HL-60/S4 treated with phorbol 12-myristate 13-acetate at 8.2 ng/mL for 4 days and 3 days (cell line): Measurements from ENCODE around the gene KCNJ14.
"Not testable (repeated sequence)": the region's sequence is repeated elsewhere in the genome, so short reads cannot be mapped to it uniquely, and the experiment has no call there.

Experiments
- in situ Hi-C: fragments of 300-500 bp; cut with MboI; formaldehyde crosslinking; loops from 2 replicates; pipeline ENCODE4 v1.15.0; 2022; ENCODE audit warnings: low sequenced_read_pairs

Gene KCNJ14

DNA sequence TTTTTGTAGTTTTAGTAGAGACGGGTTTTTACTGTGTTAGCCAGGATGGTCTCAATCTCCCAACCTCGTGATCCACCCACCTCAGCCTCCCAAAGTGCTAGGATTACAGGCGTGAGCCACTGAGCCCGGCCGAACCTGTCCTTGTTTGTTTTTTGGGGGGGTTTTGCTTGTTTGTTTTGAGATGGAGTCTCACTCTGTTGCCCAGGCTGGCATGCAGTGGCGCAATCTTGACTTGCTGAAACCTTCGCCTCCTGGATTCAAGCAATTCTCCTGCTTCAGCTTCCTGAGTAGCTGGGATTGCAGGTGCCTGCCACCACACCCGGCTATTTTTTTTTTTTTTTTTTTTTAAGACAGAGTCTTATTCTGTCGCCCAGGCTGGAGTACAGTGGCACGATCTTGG lies 31.3 kb downstream of the KCNJ14 start:
- in situ Hi-C loops = not testable (repeated sequence)

DNA sequence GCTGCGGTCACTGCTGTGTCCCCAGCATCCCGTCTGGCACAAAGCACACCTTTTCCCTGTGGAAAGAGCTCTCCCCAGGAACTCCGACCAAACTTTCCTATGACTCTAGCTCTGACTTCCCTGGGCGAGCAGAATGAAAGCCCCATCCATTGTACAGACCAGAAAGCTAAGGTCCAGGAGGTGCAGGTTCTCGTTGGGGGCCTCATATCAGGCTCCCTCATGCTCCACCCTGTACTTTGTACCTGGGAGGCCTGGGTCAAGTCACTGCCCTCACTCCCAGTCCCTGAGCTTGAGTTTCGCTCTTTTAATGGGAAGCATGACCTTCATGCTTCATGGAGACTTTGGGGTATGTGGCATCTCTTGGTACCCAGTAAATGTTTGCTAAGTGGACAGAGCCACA lies 32.2 kb downstream of the KCNJ14 start:
- in situ Hi-C loops = no loop called here

DNA sequence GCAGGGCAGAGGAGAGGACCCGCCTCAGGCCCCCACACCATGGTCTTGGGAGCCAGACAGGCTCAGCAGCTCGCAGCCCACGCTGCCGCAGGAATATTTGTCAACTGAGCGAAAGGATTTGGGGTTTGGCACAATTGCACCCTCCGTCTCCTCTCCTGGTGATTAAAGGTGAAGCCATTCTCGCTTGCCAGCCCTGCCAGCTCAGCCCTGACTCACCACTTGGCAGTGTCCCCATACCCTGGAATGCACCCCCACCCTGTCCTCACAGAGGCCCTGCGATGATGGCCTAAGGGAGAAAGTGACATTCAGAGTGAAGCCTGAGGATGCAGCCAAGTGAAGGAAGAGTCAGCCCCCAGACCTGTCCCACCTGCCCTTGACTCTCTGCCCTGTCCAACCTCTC lies 32.6 kb downstream of the KCNJ14 start:
- in situ Hi-C loops = no loop called here

DNA sequence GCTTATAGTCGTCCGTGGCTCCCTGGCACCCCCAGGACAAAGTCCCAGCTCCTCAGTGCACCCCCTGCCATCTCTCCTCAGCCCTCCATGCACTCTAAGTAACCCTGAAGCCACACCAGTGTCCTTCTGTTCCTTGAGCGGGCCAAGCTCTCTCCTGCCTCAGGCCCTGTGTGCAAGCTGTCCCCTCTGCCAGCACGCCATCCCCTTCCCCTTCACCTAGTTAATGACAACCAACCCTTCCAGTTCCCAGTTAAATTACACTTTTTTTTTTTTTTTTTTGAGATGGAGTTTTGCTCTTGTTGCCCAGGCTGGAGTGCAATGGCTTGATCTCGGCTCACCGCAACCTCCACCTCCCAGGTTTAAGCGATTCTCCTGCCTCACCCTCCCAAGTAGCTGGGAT lies 33.1 kb downstream of the KCNJ14 start:
- in situ Hi-C loops = not testable (repeated sequence)

DNA sequence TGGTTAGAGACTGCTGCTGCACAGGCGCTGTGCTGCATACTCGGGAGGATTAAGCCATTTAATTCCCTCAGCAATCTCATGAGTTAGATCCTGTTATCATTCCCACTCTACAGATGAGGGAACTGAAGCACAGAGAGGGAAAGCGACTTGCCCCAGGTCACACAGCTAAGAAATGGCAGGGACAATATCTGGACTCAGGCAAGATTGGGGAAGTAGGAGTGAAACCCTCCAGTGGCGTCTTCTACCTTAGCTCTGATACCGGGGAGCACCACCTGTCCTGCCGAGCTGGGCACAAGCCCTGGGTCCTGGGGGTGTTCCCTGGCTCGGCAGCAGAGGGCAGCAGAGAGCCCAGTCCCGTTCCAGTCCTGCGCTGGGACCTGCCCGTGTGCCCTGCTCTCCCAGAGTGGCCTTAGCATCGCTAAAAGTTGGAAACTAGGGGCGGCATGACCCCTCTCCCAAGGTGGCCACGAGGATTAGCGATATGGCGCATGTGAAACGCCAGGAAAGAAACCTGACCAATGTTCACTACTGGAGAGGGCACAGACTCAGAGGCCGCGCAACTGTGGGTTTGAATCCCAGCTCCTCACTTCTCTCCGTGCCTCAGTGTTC lies 34.3 kb downstream of the KCNJ14 start:
- in situ Hi-C loops = no loop called here

DNA sequence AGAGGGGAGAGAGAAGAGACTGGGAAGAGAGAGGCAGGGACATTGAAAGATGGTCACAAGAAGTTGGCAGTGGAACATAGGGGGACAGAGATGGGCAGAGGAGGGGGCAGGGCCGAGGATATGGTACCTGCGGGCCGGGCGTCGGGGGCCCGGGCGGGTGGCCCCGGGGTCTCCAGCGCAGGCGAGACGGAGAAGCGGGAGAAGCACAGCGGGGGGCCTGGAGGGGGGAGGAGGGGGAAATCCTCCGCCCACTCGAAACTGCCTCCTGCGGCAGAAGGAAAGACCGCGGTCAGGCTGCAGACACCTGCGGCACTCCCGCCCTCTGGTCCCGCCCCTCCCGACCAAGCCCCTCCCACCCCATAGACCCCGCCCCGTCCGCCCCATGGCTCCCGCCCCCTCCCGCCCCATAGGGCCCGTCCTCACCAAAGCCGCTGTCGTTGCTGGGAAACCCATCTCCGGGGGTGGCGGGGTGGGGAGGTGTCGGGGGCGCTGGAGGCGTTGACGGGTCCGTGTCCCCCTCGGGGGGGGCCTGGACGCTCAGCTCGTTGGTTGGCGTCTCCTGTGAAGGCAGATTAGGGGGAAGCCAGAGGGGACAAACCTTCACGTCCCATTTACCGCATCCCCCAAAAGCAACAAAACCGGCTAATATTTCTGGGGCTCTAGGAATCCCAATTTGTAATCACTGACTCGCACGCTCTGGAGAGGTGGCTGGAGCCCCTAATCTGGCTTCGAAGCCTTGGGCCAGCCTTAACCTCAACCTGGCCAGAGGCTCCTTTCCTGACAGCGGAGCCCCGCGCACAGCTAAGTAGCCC lies 35.8 kb downstream of the KCNJ14 start:
- in situ Hi-C loops = no loop called here

DNA sequence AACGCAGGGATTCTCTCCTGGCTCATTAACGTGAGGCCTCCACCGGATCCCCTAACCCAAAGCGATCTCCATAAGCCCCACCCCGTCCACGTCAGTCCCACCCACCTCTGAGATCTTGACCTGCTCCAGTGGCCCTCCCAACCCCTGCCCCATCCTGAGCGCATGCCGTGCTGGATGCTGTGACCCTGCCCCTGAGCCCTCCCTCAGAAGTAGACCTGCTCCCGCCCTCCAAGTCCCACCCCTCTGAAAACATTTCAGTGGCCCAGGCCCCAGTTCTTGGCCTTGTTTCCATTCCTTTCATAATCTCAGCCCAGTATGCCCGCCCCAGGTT lies 36.4 kb downstream of the KCNJ14 start:
- in situ Hi-C loops = no loop called here

DNA sequence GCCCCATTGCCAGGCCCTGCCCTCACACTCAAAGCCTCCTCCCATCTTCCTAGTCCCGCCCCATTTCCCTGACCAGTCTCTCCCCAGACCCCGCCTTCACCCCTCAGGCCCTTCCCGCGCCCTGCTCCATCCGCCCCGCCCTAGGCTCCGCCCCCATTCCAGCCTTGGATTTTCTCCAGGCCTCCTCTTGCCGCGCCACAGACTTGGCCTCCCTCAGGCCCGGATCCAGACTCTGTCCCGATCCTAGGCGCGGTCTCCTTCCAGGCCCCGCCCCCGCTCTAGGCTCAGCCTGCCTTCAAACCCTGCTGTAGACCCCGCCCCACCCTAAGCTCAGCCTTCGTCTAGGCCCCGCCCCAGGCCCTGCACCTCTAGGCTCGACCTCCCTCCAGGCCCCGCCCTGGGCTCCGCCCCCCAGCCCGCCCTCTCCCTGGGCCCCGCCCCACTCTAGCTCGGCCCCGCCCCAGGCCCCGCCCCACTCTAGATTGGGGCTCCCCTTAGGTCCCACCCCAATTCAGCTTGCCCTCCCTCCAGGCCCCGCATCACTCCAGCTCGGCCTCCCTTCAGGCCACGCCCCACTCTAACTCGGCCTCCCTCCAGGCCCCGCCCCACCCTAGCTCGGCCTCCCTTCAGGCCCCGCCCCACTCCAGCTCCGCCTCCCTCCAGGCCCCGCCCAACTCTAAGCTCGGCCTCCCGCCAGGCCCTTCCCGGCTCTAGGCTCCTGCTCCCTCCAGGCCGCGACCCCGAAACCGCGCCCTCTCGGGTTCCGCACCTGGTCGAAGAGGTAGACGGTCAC lies 37.7 kb downstream of the KCNJ14 start:
- in situ Hi-C loops = no loop called here

DNA sequence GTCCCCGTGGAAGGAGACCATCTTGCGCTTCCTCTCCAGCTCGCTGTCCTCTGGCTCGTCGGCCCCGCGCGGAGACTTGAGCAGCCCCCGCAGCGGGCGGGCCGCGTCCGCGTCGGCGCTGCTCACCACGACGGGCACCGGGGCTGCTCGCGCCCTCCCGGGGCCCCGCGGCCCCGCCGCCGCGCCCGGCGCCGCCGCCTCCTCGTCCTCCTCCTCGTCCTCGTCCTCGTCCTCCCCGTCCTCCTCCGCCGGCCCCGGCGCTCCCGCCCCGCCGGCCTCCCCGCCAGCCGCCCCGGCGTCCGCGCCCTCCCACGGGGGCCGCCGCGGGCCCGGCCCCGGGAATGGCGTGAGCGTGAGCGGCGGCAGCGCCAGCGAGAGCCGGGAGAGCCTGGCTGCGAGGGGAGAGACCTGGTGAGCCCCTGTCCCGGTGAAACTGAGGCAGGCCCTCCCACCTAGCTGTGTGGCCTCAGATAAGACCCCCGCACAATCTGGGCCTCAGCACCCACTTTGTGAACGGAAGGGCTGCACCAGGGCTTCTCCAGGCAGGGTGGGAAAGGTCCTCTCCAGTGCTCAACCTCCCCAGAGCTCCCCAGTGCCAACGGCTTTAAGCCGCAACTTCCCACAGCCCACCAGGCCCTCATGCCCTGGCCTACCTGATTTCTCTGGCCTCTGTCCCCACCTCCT lies 38.5 kb downstream of the KCNJ14 start:
- in situ Hi-C loops = no loop called here

DNA sequence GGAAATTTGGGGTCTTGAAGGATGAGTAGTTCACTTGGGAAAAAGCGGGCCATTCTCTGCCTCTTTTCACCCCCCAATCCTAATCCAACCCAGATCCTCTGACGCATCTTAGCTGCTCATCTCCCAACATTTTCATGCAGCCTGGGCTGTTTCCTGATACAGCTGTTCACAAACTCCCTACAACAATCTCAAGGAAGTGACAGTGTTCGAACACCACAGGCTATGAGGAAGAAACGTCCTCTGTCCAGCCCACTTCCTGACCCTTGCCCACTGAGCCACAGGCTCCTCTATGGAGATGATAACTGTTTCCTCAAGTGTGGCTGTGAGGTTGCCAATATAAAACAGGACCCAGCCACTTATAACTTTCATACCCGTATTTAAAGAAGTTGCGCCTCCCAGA lies 40.0 kb downstream of the KCNJ14 start:
- in situ Hi-C loops = no loop called here

DNA sequence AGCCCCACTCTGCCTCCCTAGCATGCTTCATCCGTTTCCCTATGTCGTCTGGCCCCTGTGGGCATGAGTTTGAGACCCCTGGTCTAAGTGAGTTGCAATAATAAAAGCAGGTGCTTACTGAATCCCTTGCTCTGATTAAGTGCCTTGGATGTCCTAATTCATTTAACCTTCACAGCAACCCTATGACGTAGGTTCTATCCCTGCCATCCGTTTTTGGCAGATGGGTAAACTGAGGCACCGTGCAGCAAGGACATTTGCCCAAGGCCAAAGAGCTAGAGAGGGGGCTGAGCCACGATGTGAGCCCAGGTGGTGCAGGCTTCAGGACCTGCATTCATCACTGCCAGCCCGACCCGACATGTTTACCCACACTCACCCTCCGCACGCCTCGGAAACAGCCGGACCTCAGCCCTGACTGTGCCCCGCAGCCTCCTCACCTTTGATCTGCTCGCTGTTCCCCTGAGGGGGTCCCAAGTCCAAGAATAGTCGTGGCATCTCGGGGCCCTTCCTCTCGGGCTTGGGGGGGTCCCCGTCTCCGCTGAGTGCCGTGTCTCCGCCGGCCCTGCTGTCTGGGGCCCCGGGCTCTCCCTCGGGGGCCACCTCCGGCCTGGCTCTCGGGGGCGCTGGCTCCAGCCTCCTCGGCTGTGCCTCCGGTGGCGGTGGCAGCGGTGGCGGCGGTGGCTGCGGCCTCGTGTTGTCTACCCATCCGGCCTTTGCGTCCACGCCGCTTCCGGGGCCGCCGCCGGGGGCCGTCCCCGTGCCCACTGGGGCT lies 41.8 kb downstream of the KCNJ14 start:
- in situ Hi-C loops = no loop called here

DNA sequence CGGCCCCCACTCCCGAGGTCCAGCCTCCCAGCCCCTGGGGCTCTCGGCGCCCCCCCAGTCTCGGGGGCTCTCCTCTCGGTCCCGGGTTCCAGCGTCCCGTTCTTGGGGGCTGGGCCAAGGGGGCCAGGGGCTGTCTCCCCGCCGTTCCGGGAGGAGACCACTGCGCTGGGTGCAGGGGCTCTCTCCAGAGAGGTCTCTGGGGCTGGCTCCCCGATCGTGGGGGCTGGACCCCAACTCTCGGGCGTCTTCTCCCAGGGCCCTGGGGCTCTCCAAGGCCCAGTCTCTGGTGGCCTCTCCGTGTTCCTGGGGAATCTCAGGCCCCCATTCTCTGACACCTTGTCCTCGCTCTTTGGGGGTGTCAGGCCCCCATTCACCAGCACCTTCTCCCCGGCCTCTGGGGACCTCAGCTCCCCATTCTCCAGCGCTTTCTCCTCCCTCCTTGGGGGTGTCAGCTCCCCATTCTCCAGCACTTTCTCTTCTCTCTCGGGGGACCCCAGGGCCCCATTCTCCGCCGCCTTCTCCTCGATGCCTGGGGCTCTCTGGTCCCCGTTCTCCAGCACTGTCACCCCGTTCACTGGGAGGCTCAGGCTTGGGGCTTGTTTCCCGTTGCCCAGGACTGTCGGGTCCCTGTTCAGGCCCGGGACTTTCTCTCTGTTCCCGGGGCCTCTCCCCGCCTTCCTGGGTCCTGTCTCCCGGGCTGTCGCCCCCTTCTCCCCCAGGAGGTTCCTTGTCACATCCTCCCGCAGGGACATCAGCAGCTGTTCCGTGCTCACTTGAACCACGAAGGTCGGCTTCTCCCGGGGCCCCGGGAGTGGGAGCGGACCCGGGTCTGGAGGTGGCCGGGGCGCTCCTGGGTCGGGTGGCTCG lies 42.6 kb downstream of the KCNJ14 start:
- in situ Hi-C loops = no loop called here

DNA sequence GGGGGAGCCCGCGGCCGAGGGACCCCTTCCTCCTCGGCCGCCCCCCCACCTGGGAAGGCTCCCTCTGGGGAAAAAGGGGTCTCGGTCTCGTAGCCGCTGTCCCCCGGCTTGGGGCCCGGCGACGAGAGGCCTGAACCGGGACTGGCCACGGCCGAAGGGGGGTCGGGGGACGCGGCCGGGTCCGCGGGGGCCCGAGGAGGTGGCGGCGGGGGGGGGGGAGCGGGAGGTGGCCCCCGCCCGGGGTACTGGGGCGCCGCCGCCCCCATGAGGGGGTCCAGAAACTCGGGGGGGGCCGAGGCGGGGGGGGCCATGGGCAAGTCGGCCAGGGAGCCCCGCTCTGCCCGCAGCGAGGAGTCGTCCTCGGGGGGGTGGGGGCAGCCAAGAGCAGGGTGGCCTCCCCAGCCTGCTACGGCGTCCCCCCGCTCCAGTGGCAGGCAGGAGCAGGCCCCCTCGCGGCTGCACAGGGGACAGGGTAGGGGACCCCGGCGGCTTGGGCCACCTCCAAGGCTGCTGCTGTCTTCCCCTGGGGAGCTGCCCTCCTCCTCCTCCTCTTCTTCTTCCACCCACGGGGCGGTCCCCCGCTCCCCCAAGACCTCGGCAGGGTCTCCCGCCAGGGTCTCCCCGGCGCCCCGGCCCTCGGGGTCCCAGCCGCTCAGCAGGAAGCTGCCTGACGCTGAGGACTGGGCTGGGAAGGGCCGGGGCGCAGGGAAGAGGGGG lies 43.4 kb downstream of the KCNJ14 start:
- in situ Hi-C loops = no loop called here

DNA sequence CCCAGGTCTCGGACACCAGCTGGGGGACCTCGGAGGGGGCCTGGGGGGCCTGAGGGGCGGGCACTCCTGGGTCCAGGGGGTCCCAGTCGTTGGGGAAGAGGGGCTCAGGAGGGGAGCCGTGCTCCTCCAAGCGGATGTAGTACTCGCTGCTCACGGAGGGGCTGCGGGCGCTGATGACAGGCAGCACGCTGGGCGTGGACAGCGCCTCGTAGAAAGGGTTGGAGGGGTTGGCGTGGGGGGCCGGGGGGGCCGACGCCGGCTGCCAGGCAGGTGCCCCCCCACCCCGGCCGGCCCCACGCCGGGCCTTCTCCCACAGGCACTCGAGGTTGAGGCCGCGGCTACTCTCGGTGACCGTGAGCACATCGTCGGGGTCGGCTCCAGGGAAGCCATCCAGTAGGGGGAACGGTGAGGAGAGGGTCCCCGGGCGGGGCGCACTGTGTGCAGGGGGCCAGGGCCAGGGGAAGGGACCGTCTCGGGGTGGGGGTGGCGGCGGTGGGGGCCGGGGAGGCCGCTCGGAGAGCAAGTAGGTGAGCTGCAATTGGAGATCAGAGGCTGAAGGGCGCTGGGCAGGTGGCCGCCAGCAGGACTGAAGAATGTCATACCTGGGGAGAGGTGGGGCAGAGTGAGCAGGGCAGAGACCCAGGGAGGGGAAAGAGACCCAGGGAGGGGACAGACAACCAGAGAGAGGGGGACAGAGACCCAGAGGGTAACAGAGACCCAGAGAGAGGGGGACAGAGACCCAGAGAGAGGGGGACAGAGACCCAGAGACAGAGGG lies 44.1 kb downstream of the KCNJ14 start:
- in situ Hi-C loops = loop anchor here (10.0 kb wide), 1 partner anchor 85 kb away; no protein-coding TSS in a partner anchor

DNA sequence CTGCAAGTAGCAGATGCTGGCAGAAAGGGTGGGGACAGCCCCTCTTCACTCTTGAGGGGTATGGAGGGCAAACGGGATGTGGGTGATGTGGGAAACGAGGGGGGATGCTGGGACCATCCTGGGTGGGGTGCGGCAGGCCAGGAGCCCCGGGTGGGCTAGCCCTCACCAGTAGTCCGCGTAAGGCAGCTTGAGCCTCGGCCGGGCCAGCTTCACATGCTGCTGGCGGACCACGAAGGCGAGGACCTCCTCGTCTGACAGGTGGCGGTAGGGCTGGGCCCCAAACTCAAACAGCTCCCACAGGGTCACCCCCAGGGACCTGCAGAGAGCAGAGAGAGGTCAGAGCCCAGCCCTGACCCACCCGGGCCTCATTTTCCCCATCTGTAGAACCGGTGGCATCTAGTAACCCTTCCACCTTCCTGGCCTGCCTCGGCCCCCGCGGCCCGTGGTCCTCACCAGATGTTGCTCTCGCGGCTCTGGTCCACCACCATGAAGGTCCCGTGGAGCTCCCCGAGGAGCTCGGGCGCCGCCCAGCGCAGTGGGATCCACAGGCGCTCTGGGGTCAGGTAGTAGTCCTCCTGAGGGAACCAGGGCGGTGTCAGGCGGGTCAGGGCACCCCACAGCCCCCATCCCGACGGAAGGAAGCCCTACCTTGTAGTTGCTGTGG lies 45.6 kb downstream of the KCNJ14 start:
- in situ Hi-C loops = loop anchor here (10.0 kb wide), 1 partner anchor 84 kb away; no protein-coding TSS in a partner anchor

DNA sequence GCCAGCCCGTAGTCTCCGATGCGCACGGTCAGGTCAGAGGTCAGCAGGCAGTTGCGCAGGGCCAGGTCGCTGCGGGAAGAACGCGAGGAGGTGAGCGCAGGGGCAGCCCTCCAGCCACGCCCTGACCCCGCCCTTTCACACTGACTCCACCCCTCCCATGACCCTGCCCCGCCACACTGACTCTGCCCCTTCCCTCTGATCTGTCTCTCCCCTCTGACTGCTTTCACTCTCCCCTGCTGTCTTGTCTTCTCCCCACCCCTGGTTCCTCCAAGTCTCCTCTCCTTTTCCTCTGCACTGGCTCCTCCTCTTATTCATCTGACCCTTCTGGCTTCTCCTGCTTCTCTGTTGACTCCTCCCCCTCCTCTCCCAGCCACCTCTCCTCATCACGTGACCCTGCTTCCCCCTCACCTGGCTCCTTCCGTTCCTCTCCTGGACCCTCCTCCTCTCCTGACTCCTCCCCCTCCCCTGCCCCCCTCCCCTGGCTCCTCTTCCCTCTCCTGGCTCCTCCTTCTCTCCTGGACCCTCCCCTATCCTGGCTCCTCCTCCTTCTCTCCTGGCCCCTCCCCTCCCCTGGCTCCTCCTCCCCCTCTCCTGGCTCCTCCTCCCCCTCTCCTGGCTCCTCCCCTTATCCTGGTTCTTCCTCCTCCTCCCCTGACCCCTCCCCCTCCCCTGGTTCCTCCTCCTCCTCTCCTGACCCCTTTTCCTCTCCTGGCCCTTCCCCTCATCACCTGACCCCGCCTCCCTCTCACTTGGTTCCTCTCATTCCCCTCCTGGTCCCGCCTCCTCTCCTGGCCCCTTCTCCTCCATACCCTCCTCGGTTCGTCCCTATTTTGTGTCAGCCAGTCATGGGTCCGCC lies 46.3 kb downstream of the KCNJ14 start:
- in situ Hi-C loops = loop anchor here (10.0 kb wide), 1 partner anchor 83 kb away; no protein-coding TSS in a partner anchor
